LNCAP (cell line): ENCODE measurements around the gene CLN6.

ENCODE experiments used
- TF ChIP-seq, protein P1 (sequence below): fragments of 450-650 bp; IDR thresholded peaks from 2 replicates; pipeline ENCODE4 v1.5.1; 2017; ENCODE audit warnings: mild to moderate bottlenecking

The CLN6 gene

DNA sequence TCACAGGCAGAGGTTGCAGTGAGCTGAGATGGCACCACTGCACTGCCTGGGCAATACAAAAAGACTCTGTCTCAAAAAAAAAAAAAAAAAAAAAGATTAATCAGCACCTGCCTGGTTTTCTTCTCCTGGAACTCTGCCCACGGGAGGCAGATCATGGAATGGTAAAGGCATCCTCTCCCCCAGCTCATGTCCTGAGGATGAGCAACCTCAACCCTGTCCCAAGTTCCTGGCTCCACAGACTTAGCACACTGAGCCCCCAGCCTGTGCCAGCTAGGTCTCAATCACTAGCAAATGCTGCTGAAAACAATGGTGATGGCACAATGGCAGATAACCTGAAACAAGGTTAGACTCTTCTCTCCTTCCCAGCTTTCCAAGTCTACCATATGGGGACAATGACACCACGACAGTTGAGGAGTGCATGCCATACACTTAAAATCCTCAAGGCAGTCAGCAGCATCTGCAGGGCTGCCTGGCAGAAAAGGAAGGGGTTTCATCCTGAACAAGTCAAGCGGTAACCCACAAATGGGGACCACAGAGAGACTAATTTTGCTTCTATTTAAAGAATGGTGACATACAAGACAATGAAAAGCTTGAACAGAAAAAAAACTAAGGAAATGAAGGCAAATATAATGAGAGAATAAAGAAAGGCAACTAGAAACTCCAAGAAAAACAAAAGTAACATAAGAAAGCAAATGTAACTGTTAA, 4.8 kb downstream of the CLN6 start:
- TF ChIP-seq, protein P1, sequence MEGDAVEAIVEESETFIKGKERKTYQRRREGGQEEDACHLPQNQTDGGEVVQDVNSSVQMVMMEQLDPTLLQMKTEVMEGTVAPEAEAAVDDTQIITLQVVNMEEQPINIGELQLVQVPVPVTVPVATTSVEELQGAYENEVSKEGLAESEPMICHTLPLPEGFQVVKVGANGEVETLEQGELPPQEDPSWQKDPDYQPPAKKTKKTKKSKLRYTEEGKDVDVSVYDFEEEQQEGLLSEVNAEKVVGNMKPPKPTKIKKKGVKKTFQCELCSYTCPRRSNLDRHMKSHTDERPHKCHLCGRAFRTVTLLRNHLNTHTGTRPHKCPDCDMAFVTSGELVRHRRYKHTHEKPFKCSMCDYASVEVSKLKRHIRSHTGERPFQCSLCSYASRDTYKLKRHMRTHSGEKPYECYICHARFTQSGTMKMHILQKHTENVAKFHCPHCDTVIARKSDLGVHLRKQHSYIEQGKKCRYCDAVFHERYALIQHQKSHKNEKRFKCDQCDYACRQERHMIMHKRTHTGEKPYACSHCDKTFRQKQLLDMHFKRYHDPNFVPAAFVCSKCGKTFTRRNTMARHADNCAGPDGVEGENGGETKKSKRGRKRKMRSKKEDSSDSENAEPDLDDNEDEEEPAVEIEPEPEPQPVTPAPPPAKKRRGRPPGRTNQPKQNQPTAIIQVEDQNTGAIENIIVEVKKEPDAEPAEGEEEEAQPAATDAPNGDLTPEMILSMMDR, result no peak

DNA sequence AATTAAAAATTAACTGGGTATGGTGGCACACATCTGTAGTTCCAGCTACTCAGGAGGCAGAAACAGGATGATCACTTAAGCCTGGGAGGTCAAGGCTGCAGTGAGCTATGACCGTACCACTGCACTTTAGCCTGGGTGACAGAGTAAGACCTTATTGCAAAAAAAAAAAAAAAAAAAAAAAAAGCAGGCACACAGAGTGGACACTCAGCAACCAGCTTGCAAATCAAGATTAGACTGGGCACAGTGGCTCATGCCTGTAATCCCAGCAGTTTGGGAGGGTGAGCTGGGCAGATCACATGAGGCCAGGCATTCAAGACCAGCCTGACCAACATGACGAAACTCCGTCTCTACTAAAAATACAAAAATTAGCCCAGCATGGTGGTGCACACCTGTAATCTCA, 5.4 kb downstream of the CLN6 start:
- TF ChIP-seq, protein P1, result no peak

DNA sequence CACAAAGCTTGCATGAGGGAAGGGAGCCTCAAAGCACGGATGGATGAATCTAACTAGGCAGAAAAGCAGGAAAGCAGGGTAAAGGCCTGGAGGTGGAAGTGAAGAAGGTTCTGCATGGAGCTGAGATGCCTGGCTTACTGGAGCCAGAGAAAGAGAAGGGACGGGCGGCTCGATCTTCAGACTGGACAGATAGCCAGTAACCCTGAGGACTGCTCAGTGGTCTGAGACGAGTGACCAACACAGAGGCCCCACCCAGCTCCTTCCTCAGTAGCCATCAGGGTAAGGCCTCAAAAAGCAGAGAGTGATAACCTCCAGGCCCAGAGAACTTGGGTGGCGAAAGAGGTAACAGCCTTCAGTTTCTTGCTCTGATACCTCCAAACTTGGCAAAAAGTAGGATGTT, 6.4 kb downstream of the CLN6 start:
- TF ChIP-seq, protein P1, result no peak

DNA sequence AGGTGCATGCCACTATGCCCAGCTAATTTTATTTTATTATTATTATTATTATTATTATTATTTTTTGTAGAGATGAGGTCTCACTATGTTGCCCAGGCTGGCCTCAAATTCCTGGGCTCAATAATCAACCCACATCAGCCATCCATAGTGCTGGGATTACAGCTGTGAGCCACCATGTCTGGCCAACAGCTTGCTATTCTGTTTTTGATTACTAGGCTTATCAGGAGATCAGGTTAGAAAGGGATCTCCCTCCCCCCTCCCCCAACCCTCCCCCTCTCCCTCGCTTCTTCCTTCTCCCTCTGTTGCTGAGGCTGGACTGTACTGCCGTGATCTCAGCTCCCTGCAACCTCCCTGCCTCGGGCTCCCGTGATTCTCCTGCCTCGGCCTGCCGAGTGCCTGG, 8.6 kb downstream of the CLN6 start:
- TF ChIP-seq, protein P1, result no peak

DNA sequence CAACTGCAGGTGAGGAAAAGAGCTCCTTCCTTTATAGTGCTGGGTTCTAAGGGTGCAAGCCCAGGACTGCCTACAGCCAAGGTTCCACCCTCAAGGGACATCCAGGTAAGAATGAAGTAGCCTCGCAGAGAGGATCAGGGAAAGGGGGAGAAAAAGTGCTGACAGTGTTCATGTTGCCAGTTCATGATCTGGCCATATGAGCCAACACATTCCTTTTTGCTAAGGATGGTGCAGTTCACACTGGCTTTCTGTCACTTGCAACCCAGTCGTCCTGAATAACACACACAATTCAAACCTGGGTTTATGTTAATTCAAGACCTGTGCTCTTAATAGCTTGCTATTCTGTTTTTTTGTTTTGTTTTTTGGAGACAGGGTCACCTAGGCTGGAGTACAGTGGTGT, 9.0 kb downstream of the CLN6 start:
- TF ChIP-seq, protein P1, result no peak

DNA sequence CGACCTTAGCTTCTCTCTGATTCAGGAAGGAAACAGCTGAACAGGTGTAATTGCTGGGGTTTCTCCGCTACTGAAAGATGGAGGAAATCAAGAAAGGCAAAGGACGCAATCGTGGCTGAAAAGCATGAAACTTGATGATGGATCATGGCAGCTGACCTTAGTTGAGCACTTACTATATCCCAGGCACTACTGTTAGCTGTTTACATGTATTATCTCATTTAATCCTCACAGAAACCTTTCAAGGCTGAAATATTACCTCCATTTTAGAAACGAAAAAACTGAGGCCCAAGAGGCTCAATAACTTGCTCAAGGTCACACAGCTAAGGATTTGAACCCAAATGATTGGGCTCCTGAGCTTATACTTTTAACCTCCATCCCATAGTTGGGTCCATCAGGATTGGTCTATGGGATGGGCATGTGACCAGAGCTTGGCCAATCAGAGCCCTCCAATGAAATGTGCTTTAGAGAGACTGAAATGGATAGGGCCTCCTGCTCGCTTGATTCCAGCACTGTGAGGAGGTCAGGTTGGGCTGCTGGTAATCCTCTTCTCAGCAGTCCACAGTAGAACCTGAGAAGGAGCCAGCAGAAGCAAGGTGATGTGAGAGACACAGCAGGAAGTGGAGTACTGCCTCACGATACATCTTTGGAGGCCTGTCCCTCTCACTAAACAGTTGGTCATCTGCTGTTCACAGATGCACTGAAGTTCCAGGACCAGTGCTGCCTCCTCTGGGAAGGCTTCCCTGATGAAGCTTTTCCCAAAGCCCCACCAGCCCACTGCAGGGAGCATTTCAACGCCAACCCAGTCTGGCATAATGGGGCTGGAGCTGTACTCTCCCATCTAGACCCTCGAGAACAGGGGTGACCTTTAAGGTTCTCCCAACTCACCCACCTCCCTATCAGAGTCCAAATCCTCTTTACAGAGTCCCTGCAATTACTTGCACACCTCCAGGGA, 10.4 kb downstream of the CLN6 start:
- TF ChIP-seq, protein P1, result no peak

DNA sequence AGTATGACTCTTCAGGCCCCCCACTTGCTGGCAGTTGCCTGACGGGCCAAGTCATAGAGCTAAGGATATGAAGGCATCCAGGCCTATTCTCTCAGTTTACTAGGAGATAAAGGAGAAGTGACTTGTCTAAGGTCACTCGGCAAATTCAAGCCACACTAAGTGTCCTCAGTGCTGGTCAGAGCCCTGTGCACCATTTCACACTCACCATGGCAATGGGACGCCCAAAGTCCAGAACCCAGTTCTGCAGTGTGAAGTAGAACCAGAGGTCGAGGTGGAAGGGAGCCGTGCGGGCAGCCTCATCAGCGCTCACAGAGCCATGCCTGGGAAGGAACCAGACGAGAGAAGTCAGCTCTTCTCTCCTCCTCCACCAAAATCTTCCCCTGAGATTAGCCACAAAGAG, 11.2 kb downstream of the CLN6 start:
- TF ChIP-seq, protein P1, result no peak
